HG03457 (cell line): ENCODE measurements around the gene HPD.

Experiments used
- ATAC-seq: cut with Tn5 transposase; IDR thresholded peaks from one replicate; pipeline ENCODE4 v1.9.1; 2021; ENCODE audit warnings: moderate number of reproducible peaks; ENCODE audit not compliant: unreplicated experiment

HPD gene

GRCh38 chr12:121812320-121812871, 46.3 kb downstream of the HPD start:
- ATAC-seq = no peak

DNA sequence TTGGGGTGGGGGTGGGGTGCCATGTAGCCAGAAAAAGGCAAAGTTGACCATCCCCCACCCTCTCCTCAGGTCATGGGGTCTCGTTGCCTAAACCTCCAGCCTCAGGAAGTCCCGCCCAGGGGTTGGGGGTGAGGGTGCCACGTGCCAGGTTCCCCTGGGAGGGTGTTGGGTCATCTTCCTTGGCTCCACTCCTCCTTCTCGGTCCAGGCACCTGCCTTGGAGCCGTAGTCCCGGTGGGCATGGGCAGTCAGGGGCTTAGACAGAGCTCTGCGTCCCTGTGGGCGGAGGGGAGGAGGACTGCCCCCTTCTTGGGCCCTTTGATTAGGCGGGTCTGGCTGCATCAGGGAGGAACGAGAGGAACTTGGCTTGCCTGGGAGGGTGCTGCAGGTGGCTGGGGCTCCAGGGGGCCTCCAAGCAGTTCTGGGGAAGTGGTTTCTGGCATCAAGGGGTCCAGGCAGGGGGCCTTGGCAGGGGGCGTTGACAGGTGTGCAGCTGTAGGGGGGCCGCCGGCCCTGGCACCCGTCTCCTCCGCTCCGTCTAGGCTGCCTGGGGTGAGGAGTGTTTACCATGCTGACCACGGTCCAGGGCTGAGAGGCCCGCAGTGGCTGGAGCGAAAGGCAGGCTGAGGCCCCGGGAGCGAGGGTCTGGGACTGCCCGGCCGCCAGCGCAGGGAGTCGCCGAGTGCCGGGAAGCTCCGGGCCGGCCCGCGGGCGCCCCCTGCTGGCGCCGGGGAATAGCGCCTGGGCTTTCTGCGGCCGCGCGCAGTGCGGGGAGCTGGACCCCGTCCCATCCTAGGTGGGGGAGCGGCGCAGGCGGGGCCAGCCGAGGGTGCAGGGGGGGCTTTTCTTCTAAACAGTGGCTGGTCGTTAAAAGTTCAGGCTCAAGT, 47.0 kb downstream of the HPD start:
- no peak for ATAC-seq

- ATAC-seq = no peak
Observed at GRCh38 chr12:121810833-121811433, 47.7 kb downstream of the HPD start.

GRCh38 chr12:121810234-121810817, 48.3 kb downstream of the HPD start:
- no peak for ATAC-seq

- ATAC-seq = no peak
Observed at GRCh38 chr12:121809712-121810116, 48.9 kb downstream of the HPD start.

- no peak for ATAC-seq
Observed at GRCh38 chr12:121808623-121809022, 50.0 kb downstream of the HPD start.

- ATAC-seq = no peak
Observed at GRCh38 chr12:121807642-121808347, 50.9 kb downstream of the HPD start.

GRCh38 chr12:121806546-121807423, 51.9 kb downstream of the HPD start:
- ATAC-seq = no peak

GRCh38 chr12:121806009-121806545, 52.6 kb downstream of the HPD start:
- no peak for ATAC-seq

DNA sequence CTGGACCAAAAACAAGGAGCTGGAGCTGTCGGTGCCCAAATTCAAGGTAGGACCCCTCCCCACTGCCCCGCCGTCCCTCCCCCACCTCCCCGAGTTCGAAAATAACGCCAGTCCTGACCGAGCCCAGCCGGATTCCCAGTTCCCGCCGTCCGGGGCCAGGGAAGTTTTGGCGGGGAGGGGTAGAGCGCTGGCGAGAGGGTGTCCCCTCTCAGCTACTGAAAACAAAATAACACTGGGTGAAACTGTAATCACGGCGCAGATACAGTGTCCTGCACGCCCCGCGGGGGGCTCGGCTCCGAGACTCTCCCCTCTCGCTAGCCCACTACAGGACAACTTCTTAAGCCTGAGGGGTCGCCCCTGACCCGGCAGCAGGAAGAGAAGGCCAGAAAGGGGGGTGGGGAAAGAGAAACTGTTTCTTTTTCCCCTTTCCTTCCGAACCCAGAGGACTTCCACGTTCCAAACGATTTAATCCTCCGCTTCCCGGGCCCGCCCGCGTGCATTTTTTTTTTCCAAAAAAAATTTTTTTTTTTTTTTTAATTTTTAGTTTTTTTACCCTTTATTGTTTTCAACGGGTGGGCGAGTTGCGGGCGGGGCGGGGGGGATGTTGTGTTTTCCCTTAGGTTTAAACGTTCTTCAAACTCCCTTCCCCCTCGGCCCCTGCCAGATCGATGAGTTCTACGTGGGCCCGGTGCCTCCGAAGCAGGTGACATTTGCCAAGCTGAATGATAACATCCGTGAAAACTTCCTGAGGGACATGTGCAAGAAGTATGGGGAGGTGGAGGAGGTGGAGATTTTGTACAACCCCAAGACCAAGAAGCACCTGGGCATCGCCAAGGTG, 53.3 kb downstream of the HPD start:
- no peak for ATAC-seq

DNA sequence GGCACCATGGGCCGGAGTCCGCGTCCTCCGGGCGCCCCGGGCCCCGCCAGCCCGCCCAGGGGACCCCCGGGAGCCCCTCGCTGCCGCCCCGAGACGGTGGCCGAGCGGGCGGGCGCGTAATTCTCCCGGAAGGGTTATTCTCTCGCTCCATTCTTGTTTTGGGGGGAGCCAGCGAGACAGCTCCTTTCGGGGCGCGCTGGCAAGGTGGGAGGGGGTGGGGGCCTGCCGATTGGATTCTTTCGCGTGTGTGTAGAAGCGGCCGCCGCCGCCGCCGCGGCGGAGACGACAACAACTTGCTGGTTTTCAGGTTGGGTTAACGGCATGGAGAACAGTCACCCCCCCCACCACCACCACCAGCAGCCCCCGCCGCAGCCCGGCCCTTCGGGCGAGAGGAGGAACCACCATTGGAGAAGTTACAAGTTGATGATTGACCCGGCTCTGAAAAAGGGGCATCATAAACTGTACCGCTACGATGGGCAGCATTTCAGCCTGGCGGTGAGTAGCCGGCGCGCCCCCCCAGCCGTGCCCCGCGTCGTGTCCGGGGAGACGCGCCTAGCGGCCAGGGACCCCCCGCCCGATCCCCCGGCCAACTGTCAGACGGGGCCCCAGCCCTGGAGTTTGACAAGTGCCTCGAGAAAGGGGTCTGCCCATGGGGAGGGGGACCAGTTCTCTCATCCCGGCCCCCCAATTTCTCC, 54.1 kb downstream of the HPD start:
- ATAC-seq = no peak

DNA sequence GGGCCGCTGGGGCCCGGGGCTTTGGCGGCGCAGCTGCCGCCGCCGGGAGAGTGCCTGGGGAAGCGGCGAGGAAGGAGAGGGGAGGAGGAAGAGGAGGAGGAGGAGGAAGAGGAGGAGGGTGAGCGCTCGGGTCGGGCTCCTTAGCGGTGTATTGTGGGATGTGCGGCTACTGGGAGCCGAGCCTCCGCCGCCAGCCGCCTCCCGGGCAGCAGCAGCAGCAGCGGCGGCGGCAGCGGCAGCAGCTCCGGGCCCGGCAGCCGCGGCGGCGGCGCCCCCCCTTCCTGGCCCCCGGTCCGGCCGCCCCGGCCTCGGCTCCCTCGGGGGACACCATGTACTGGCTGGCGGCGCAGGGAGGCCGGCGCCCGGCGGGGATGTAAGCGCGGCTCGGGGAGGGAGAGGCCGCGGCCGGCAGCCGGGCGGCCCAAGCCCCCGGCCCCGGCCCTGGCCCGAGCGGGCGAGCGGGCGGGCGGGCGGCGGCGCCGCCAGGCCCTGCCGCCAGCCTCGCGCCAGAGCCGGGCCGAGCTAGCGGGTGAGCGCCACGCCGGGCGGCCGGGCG, 54.7 kb downstream of the HPD start, which contains the start of gene SETD1B:
SETD1B (plus strand) TSS at position 149 of the 556 bp plus-strand sequence. CDS start 729 bp downstream, outside the sequence.
- no peak for ATAC-seq

DNA sequence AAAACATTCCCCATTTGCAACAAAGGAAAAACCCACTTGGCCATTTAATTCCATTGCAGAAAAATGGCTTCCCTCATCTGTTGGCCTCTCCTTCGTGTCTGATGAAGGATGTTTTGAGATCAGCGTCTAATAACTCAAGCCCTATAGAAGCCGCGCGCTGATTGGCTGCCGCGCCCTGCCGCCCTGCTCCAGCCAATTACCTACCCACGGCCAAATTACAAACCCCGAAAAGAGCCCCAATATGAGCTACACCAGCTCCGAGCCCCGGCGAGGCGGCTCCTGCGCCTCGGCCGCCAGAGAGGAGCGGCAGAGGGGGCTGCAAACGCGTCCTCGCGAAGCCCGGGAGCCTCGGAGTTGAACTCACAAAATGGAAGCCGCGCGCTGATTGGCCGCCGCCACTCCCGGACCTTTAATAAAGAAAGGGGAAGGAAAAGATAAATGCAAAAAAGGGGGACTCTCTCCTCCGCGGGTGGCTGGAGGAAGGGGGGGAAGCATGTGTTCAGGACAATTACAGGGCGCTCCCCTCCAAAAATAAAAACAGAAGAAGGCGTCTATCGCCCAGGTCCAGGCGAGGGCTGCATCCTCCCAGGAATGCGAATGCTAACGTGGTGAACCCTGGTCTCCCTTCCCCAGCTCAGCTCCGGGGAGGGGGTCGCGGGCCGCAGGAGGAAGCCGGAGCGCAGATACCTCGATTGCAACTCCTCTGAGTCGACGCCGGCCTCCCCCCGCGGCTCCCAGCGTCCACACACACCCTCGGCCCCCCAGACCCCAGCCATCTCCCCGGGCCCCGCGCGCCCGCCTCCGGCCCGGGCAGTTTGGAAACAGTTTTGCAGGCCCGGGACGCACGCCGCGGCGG, 55.6 kb downstream of the HPD start:
- no peak for ATAC-seq

DNA sequence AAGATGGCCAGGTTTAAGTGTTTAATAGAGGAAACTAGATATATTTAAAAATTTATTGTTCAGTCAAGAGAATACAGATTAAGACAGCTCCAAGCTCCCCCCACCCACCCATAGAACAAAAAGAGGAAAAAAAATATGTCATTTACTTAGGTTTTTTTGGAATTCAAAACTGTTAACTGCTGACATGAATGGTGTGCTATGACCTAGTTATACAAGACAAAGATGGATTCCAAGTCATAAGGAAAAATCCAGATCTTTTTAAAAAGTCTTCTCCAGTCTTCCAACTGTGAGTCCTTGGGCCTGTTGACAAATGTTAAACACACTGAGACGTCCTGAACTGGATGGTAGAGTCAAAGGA, 56.2 kb downstream of the HPD start:
- ATAC-seq = no peak

DNA sequence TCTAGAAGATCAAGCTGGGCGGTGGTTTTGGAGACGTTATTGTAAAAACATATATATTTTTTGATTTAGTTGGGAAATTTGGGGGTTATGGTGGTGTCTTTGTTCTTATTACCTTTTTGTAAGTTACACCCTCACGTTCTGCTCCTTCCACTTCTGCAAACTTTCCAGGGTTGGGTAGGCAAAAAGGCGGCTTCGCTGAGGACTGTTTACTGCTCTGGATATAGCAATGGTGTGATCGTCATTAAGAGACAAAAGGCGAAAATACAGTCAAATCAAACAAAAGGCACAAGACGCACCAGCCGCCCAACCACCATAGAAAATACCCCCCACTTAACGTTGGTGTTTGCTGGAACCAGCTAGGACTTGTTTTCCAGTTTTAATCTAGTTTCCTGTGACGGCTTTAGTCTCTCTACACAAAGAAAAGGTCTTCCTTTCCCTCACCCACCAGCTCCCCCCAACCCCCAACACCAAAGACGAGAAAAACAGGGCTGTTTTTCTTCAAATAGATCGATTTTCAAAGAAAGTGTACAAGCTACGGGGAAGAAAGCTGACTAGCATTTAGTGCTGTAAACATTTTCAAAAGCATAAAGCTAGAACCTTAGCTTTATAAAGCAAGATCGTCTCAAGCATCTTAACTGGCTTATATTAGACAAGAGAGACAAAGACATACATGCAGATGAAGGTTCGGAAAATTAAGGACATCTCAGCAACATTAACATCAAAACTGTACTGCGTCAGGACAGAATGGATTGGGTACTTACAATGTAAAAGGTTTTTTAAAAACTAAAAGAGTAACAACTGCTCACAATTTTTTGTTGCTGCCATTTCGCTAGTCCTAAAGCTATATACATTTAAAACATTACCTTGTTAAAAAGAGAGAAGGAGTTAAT, 56.8 kb downstream of the HPD start:
- no peak for ATAC-seq
